HCT116 (cell line): ENCODE results near the gene CNTF. TPM values are rescaled to one million over a fixed set of nuclear protein-coding genes. Genes with fewer than 3 reads are reported as not detected.

Source experiments
- ATAC-seq: fragments of 200-7000 bp; cut with Tn5 transposase; 2 replicates; pipeline ENCODE4 v1.9.1; 2020; ENCODE audit warnings: mild to moderate bottlenecking, moderate library complexity
- BruUV-seq: library from RNA; stranded (reverse); fragments of 400-500 nt; replicated peaks from 2 replicates; lab custom pipeline; 2021; lab: Mats Ljungman, UMichigan
- CTCF ChIA-PET: fragments of 300-600 bp; sonication (Branson Sonifier 250); formaldehyde crosslinking; loops from one replicate; lab custom pipeline; 2021; ENCODE audit warnings: antibody characterized with exemption; lab: Charles Lee
- POLR2A ChIA-PET: fragments of 300-600, 350-600 bp; sonication (Branson Sonifier 250); formaldehyde crosslinking; loops from one replicate; lab custom pipeline; 2021; ENCODE audit warnings: antibody characterized with exemption; lab: Charles Lee
- RAD21 ChIA-PET, 2 experiments: fragments of 300-600 bp; sonication (Branson Sonifier 250); formaldehyde crosslinking; loops; one replicate each; lab custom pipeline; 2023; ENCODE audit warnings: low total read pairs in 2 of 2; ENCODE audit not compliant: uncharacterized antibody in 2 of 2, unreplicated experiment in 2 of 2, low non-redundant PET in 1 of 2; lab: Charles Lee
- DNase-seq: peaks from one replicate; pipeline ENCODE4 v3.0.0-alpha.2; 2010; ENCODE audit warnings: low read depth, low spot score
- H2AFZ ChIP-seq: fragments of 200-600 bp; shearing (Covaris generic), sonication (generic); 2 replicates; pipeline ENCODE4 v1.6.1; 2017; ENCODE audit warnings: low read depth, mixed run types, mixed read lengths, antibody characterized with exemption, low read length; ENCODE audit not compliant: poor library complexity, severe bottlenecking
- H3K27ac ChIP-seq: 2 replicates; pipeline ENCODE4 v1.5.1; 2012; ENCODE audit warnings: low read depth, low read length
- H3K27me3 ChIP-seq: fragments of 200-600 bp; sonication (generic); 2 replicates; pipeline ENCODE4 v1.6.1; 2016; ENCODE audit warnings: mixed run types, low read length, mixed read lengths; ENCODE audit not compliant: insufficient read depth
- H3K36me3 ChIP-seq, 2 experiments: fragments of 200-500 bp in 1 of 2; fragments of 200-600 bp in 1 of 2; sonication (Bioruptor generic) in 1 of 2; sonication (generic) in 1 of 2; 2 replicates each; pipeline versions ENCODE4 v1.5.1 to v1.6.1; 2014 to 2016; ENCODE audit warnings: low read length in 2 of 2, inconsistent platforms in 1 of 2, mixed read lengths in 1 of 2, mixed run types in 1 of 2; ENCODE audit not compliant: insufficient read depth in 2 of 2, control insufficient read depth in 1 of 2
- H3K4me1 ChIP-seq, 2 experiments: fragments of 200-600 bp in 1 of 2; sonication (generic) in 1 of 2; 2 replicates each; pipeline versions ENCODE4 v1.5.1 to v1.6.1; 2012 to 2017; ENCODE audit warnings: low read length in 2 of 2, inconsistent platforms in 1 of 2, mild to moderate bottlenecking in 1 of 2, mixed read lengths in 1 of 2, mixed run types in 1 of 2, moderate library complexity in 1 of 2; ENCODE audit not compliant: insufficient read depth in 2 of 2, control insufficient read depth in 1 of 2
- H3K4me2 ChIP-seq: fragments of 200-600 bp; sonication (generic); 2 replicates; pipeline ENCODE4 v1.6.1; 2017; ENCODE audit warnings: mixed run types, low read length, mixed read lengths
- H3K4me3 ChIP-seq, 2 experiments: fragments of 200-600 bp in 1 of 2; sonication (generic) in 1 of 2; replicated peaks in 1 of 2; 2 replicates each; pipeline ENCODE4 v1.5.1; 2011 to 2016; ENCODE audit warnings: low read length in 2 of 2, control low read depth in 1 of 2, low read depth in 1 of 2, mild to moderate bottlenecking in 1 of 2, mixed read lengths in 1 of 2, mixed run types in 1 of 2
- H3K79me2 ChIP-seq: fragments of 200-600 bp; sonication (generic); 2 replicates; pipeline ENCODE4 v1.6.1; 2017; ENCODE audit warnings: mild to moderate bottlenecking, mixed run types, low read length, moderate library complexity, mixed read lengths; ENCODE audit not compliant: insufficient read depth
- H3K9ac ChIP-seq: fragments of 200-600 bp; sonication (generic); 2 replicates; pipeline ENCODE4 v1.6.1; 2016; ENCODE audit warnings: low read length, mixed read lengths
- H3K9me2 ChIP-seq: fragments of 200-600 bp; sonication (generic), shearing (Covaris generic); 2 replicates; pipeline ENCODE4 v1.6.1; 2017; ENCODE audit warnings: mixed run types, mild to moderate bottlenecking, moderate library complexity; ENCODE audit not compliant: insufficient read depth
- H3K9me3 ChIP-seq, 2 experiments: fragments of 200-500 bp in 1 of 2; fragments of 200-600 bp in 1 of 2; sonication (Bioruptor generic) in 1 of 2; sonication (generic) in 1 of 2; 2 replicates each; pipeline ENCODE4 v1.6.1; 2014 to 2017; ENCODE audit warnings: low read length in 2 of 2, mixed read lengths in 2 of 2, inconsistent platforms in 1 of 2, low read depth in 1 of 2, mild to moderate bottlenecking in 1 of 2, mixed run types in 1 of 2, moderate library complexity in 1 of 2; ENCODE audit not compliant: control insufficient read depth in 1 of 2, insufficient read depth in 1 of 2
- H4K20me1 ChIP-seq: fragments of 200-600 bp; sonication (generic), shearing (Covaris generic); 2 replicates; pipeline ENCODE4 v1.6.1; 2017; ENCODE audit warnings: mixed run types, mild to moderate bottlenecking, moderate library complexity; ENCODE audit not compliant: insufficient read depth
- CBX3 ChIP-seq: IDR thresholded peaks from 2 replicates; pipeline ENCODE4 v1.6.1; 2012; ENCODE audit warnings: low read depth
- EZH2phosphoT487 ChIP-seq: fragments of 200-600 bp; IDR thresholded peaks from 2 replicates; pipeline ENCODE4 v1.6.1; 2018; ENCODE audit warnings: antibody characterized with exemption, borderline replicate concordance
- FOSL1 ChIP-seq: IDR thresholded peaks from 2 replicates; pipeline ENCODE4 v1.6.1; 2012; ENCODE audit warnings: low read depth
- JUND ChIP-seq: IDR thresholded peaks from 2 replicates; pipeline ENCODE4 v1.6.1; 2012
- SP1 ChIP-seq: IDR thresholded peaks from 2 replicates; pipeline ENCODE4 v1.6.1; 2012; ENCODE audit warnings: low read depth
- ZFX ChIP-seq: fragments of 450-650 bp; IDR thresholded peaks from 2 replicates; pipeline ENCODE4 v1.6.1; 2017
- ZNF274 ChIP-seq: fragments of 200-500 bp; sonication (Bioruptor generic); IDR thresholded peaks from 2 replicates; pipeline ENCODE4 v1.6.1; 2014; ENCODE audit warnings: mild to moderate bottlenecking, low read depth, low read length, inconsistent platforms
- intact Hi-C: fragments of 100-400 bp; cut with micrococcal nuclease; formaldehyde crosslinking; loops from 2 replicates; pipeline ENCODE4 v1.10.0; 2022
- total RNA-seq: library from RNA; stranded (reverse); gene quantifications from one replicate; pipeline ENCODE4 v1.2.1, GENCODE V29; 2021; ENCODE audit not compliant: unreplicated experiment
- TF ChIP-seq, protein P1 (sequence below), 3 experiments: fragments of 200-600 bp in 1 of 3; sonication (generic) in 1 of 3; IDR thresholded peaks in 2 of 3; conservative IDR thresholded peaks in 1 of 3; 2 replicates each; pipeline ENCODE4 v1.5.1; 2012 to 2017; ENCODE audit warnings: low read depth in 2 of 3, low read length in 2 of 3, antibody characterized with exemption in 1 of 3, borderline replicate concordance in 1 of 3, control low read depth in 1 of 3, mild to moderate bottlenecking in 1 of 3, mixed read lengths in 1 of 3, mixed run types in 1 of 3, moderate library complexity in 1 of 3; ENCODE audit not compliant: insufficient read depth in 1 of 3
- TF ChIP-seq, protein P2 (sequence below): IDR thresholded peaks from 2 replicates; pipeline ENCODE4 v1.6.1; 2012; ENCODE audit warnings: low read depth

The CNTF gene
- total RNA-seq, 1 experiment from 2014 or later: 2.3 TPM

DNA sequence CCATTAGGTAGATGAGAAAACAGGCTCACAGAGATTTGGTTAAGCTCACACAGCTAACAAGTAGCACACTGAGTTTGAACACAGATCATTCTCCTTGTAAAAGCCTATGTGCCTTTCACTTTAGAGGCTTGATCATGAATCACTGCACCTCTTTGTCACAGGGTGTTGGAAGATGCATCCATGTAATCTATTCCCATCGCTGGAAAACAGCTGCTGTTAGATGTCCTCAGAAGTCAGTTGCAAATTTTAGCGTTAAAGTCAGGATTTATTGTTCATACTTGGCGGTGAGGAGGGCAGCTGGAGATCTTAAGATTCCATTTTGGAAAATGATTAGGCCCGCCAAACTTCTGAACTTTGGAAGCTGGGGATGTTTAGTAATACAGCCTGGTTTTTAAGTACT, 2.6 kb downstream of the CNTF start:
- intact Hi-C loops: no loop called here

More for the DNA sequence above, 2.6 kb downstream of the CNTF start:
- POLR2A ChIA-PET: no interaction called here
- no peak for TF ChIP-seq CBX3
- TF ChIP-seq SP1: no peak
- no peak for TF ChIP-seq FOSL1
- no peak for TF ChIP-seq EZH2phosphoT487
- TF ChIP-seq, protein P1, sequence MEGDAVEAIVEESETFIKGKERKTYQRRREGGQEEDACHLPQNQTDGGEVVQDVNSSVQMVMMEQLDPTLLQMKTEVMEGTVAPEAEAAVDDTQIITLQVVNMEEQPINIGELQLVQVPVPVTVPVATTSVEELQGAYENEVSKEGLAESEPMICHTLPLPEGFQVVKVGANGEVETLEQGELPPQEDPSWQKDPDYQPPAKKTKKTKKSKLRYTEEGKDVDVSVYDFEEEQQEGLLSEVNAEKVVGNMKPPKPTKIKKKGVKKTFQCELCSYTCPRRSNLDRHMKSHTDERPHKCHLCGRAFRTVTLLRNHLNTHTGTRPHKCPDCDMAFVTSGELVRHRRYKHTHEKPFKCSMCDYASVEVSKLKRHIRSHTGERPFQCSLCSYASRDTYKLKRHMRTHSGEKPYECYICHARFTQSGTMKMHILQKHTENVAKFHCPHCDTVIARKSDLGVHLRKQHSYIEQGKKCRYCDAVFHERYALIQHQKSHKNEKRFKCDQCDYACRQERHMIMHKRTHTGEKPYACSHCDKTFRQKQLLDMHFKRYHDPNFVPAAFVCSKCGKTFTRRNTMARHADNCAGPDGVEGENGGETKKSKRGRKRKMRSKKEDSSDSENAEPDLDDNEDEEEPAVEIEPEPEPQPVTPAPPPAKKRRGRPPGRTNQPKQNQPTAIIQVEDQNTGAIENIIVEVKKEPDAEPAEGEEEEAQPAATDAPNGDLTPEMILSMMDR (IDR thresholded peaks at IDR 0.05 in 2 of 3, conservative IDR thresholded peaks at IDR 0.05 in 1 of 3; ENCODE audit: borderline replicate concordance in 1 of 3, insufficient read depth in 1 of 3, low read depth in 2 of 3, low read length in 2 of 3): no peak
- TF ChIP-seq ZNF274: no peak
- TF ChIP-seq, protein P2, sequence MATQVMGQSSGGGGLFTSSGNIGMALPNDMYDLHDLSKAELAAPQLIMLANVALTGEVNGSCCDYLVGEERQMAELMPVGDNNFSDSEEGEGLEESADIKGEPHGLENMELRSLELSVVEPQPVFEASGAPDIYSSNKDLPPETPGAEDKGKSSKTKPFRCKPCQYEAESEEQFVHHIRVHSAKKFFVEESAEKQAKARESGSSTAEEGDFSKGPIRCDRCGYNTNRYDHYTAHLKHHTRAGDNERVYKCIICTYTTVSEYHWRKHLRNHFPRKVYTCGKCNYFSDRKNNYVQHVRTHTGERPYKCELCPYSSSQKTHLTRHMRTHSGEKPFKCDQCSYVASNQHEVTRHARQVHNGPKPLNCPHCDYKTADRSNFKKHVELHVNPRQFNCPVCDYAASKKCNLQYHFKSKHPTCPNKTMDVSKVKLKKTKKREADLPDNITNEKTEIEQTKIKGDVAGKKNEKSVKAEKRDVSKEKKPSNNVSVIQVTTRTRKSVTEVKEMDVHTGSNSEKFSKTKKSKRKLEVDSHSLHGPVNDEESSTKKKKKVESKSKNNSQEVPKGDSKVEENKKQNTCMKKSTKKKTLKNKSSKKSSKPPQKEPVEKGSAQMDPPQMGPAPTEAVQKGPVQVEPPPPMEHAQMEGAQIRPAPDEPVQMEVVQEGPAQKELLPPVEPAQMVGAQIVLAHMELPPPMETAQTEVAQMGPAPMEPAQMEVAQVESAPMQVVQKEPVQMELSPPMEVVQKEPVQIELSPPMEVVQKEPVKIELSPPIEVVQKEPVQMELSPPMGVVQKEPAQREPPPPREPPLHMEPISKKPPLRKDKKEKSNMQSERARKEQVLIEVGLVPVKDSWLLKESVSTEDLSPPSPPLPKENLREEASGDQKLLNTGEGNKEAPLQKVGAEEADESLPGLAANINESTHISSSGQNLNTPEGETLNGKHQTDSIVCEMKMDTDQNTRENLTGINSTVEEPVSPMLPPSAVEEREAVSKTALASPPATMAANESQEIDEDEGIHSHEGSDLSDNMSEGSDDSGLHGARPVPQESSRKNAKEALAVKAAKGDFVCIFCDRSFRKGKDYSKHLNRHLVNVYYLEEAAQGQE: no peak
- TF ChIP-seq ZFX: no peak
- TF ChIP-seq JUND: no peak
- DNase-seq: no peak
- Histone ChIP-seq H3K9ac (no peak overlapping the region), H3K27me3 (no peaks in the 10 kb centered on the region), H3K36me3 (peaks cover 16 to 32% of the 10 kb centered on the region in 2 experiments; a peak in 2 of 4 replicates), H3K79me2 (no peaks in the 10 kb centered on the region), H3K27ac (no peak overlapping the region), H4K20me1 (0 out of 2 replicates have a peak, but pooled peaks cover 5% of the 10 kb centered on the region), H2AFZ (no peak overlapping the region), H3K4me2 (no peak overlapping the region), H3K4me3 (no peak overlapping the region), H3K9me3 (no peaks in the 10 kb centered on the region), H3K9me2 (no peaks in the 10 kb centered on the region), H3K4me1 (peaks cover 8 to 25% of the 10 kb centered on the region in 2 experiments)
- CTCF ChIA-PET: no interaction called here
- RAD21 ChIA-PET: no interaction called here
- BruUV-seq: no TSS peak
- no peak for ATAC-seq
